WTC11 (cell line): Measurements from ENCODE around the gene PDPK1. TPM values are rescaled to one million over a fixed set of nuclear protein-coding genes. Genes with fewer than 3 reads are reported as not detected.

Experiments used
- ATAC-seq: fragments of 200-7000 bp; cut with Tn5 transposase; 2 replicates; pipeline ENCODE4 v1.10.0; 2021; ENCODE audit warnings: mild to moderate bottlenecking, moderate library complexity
- CTCF ChIA-PET: fragments of 300-600 bp; sonication (Branson Sonifier 250); formaldehyde crosslinking; loops from one replicate; lab custom pipeline; 2021; ENCODE audit warnings: antibody characterized with exemption; lab: Charles Lee
- POLR2A ChIA-PET: fragments of 350-600 bp; sonication (Branson Sonifier 250); formaldehyde crosslinking; loops from one replicate; lab custom pipeline; 2021; ENCODE audit warnings: antibody characterized with exemption; lab: Charles Lee
- DNase-seq: peaks from one replicate; pipeline ENCODE4 v3.0.0; 2021; ENCODE audit warnings: low spot score
- H3K27ac Mint-ChIP-seq: 2 replicates; pipeline ENCODE4 v1.8.0; 2021; ENCODE audit warnings: mixed read lengths
- H3K27me3 Mint-ChIP-seq: 2 replicates; pipeline ENCODE4 v1.8.0; 2021; ENCODE audit warnings: low read depth, mild to moderate bottlenecking, moderate library complexity, mixed read lengths
- H3K36me3 Mint-ChIP-seq: 2 replicates; pipeline ENCODE4 v1.8.0; 2021; ENCODE audit warnings: mixed read lengths
- H3K4me1 Mint-ChIP-seq: 2 replicates; pipeline ENCODE4 v1.8.0; 2022; ENCODE audit warnings: mixed read lengths
- H3K4me3 Mint-ChIP-seq: 2 replicates; pipeline ENCODE4 v1.8.0; 2021; ENCODE audit warnings: mild to moderate bottlenecking, moderate library complexity, mixed read lengths
- H3K9me3 Mint-ChIP-seq: 2 replicates; pipeline ENCODE4 v1.8.0; 2021; ENCODE audit warnings: mixed read lengths
- AR ChIP-seq: fragments of 250-450 bp; sonication (Bioruptor Pico); IDR thresholded peaks from 2 replicates; pipeline ENCODE4 v1.9.0; 2021; ENCODE audit warnings: mild to moderate bottlenecking
- FOXK1 ChIP-seq: sonication (generic); formaldehyde crosslinking; IDR thresholded peaks from 2 replicates; pipeline ENCODE4 v1.8.0; 2022; ENCODE audit warnings: mild to moderate bottlenecking, moderate library complexity, missing genetic modification reagents
- FOXP1 ChIP-seq: sonication (generic); formaldehyde crosslinking; IDR thresholded peaks from 2 replicates; pipeline ENCODE4 v1.8.0; 2022; ENCODE audit warnings: missing genetic modification reagents, mild to moderate bottlenecking, moderate library complexity, borderline replicate concordance
- GABPB1 ChIP-seq: sonication (generic); formaldehyde crosslinking; IDR thresholded peaks from 2 replicates; pipeline ENCODE4 v1.8.1; 2023; ENCODE audit warnings: mild to moderate bottlenecking, missing genetic modification reagents
- KAT7 ChIP-seq: sonication (generic); formaldehyde crosslinking; IDR thresholded peaks from 2 replicates; pipeline ENCODE4 v1.8.1; 2023; ENCODE audit warnings: missing genetic modification reagents, mild to moderate bottlenecking, borderline replicate concordance
- MXD4 ChIP-seq: fragments of 250-450 bp; sonication (Bioruptor Pico); IDR thresholded peaks from 2 replicates; pipeline ENCODE4 v1.8.0; 2021; ENCODE audit warnings: mild to moderate bottlenecking, moderate library complexity, borderline replicate concordance
- PRRX2 ChIP-seq: fragments of 250-450 bp; sonication (Bioruptor Pico); IDR thresholded peaks from 2 replicates; pipeline ENCODE4 v1.8.0; 2021; ENCODE audit warnings: mild to moderate bottlenecking
- RORB ChIP-seq: fragments of 250-450 bp; sonication (Bioruptor Pico); IDR thresholded peaks from 2 replicates; pipeline ENCODE4 v1.9.0; 2021; ENCODE audit warnings: mild to moderate bottlenecking
- TCF7 ChIP-seq: sonication (generic); formaldehyde crosslinking; IDR thresholded peaks from 2 replicates; pipeline ENCODE4 v1.8.0; 2022; ENCODE audit warnings: mild to moderate bottlenecking, low read depth, missing genetic modification reagents, moderate library complexity
- TEAD1 ChIP-seq: sonication (generic); formaldehyde crosslinking; IDR thresholded peaks from 2 replicates; pipeline ENCODE4 v1.8.0; 2022; ENCODE audit warnings: mild to moderate bottlenecking, missing genetic modification reagents
- TP53 ChIP-seq: sonication (generic); formaldehyde crosslinking; IDR thresholded peaks from 2 replicates; pipeline ENCODE4 v1.8.1; 2023; ENCODE audit warnings: mild to moderate bottlenecking, missing genetic modification reagents
- USF1 ChIP-seq: sonication (generic); formaldehyde crosslinking; IDR thresholded peaks from 2 replicates; pipeline ENCODE4 v1.8.0; 2022; ENCODE audit warnings: mild to moderate bottlenecking, missing genetic modification reagents
- ZNF138 ChIP-seq: sonication (generic); formaldehyde crosslinking; conservative IDR thresholded peaks from 2 replicates; pipeline ENCODE4 v1.8.1; 2022; ENCODE audit warnings: mild to moderate bottlenecking, moderate library complexity, missing genetic modification reagents
- total RNA-seq: library from RNA; stranded (reverse); gene quantifications from 3 replicates; pipeline ENCODE4 v1.2.3, GENCODE V29; 2021
- TF ChIP-seq, protein P1 (sequence below): fragments of 250-450 bp; sonication (Bioruptor Pico); IDR thresholded peaks from 2 replicates; pipeline ENCODE4 v1.9.0; 2021; ENCODE audit warnings: mild to moderate bottlenecking, borderline replicate concordance
- TF ChIP-seq, protein P2 (sequence below): fragments of 250-450 bp; sonication (Bioruptor Pico); IDR thresholded peaks from 2 replicates; pipeline ENCODE4 v1.9.0; 2021; ENCODE audit warnings: mild to moderate bottlenecking
- TF ChIP-seq, protein P3 (sequence below): sonication (generic); formaldehyde crosslinking; IDR thresholded peaks from 2 replicates; pipeline ENCODE4 v1.8.1; 2022; ENCODE audit warnings: missing genetic modification reagents, borderline replicate concordance
- TF ChIP-seq, protein P4 (sequence below): sonication (generic); formaldehyde crosslinking; IDR thresholded peaks from 2 replicates; pipeline ENCODE4 v1.8.0; 2022; ENCODE audit warnings: missing genetic modification reagents

Gene PDPK1
- total RNA-seq, 1 experiment from 2014 or later, result 31.4 TPM

- ChIA-PET CTCF (no interaction called here), POLR2A (no interaction called here)
- H3K36me3 Mint-ChIP-seq, result no peaks in the 10 kb centered on the region
These were observed 59.1 kb downstream of the PDPK1 start for GRCh38 chr16:2596747-2597559.

DNA sequence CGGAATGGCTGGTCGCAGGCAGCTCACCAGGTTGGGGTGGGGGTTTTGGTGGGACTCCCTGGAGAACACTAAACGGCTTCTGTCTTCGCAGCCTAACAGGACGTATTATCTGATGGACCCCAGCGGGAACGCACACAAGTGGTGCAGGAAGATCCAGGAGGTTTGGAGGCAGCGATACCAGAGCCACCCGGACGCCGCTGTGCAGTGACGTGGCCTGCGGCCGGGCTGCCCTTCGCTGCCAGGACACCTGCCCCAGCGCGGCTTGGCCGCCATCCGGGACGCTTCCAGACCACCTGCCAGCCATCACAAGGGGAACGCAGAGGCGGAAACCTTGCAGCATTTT lies 59.7 kb downstream of the PDPK1 start:
- Mint-ChIP-seq H3K36me3 (no peaks in the 10 kb centered on the region), H3K27me3 (no peaks in the 10 kb centered on the region), H3K4me3 (no peak overlapping the region), H3K4me1 (no peaks in the 10 kb centered on the region), H3K27ac (no peak overlapping the region), H3K9me3 (no peaks in the 10 kb centered on the region)
- CTCF ChIA-PET, result no interaction called here
- DNase-seq (no peak), ATAC-seq (no peak)
- TF ChIP-seq TEAD1 (CRISPR knock-in tag), result no peak
- no peak for TF ChIP-seq FOXK1 (CRISPR knock-in tag)
- POLR2A ChIA-PET, result no interaction called here

More at GRCh38 chr16:2596747-2597559, 59.1 kb downstream of the PDPK1 start:
- H3K4me1 Mint-ChIP-seq, result no peaks in the 10 kb centered on the region
- no peak for ATAC-seq
- DNase-seq, result no peak
- H3K27ac Mint-ChIP-seq, result no peak overlapping the region
- H3K27me3 Mint-ChIP-seq, result no peaks in the 10 kb centered on the region
- TF ChIP-seq AR (CRISPR knock-in tag) (no peak), TCF7 (CRISPR knock-in tag) (no peak), GABPB1 (CRISPR knock-in tag) (no peak), PRRX2 (CRISPR knock-in tag) (no peak), RORB (CRISPR knock-in tag) (no peak), USF1 (CRISPR knock-in tag) (no peak), TP53 (CRISPR knock-in tag) (no peak), FOXP1 (no peak)
- TF ChIP-seq, protein P1, sequence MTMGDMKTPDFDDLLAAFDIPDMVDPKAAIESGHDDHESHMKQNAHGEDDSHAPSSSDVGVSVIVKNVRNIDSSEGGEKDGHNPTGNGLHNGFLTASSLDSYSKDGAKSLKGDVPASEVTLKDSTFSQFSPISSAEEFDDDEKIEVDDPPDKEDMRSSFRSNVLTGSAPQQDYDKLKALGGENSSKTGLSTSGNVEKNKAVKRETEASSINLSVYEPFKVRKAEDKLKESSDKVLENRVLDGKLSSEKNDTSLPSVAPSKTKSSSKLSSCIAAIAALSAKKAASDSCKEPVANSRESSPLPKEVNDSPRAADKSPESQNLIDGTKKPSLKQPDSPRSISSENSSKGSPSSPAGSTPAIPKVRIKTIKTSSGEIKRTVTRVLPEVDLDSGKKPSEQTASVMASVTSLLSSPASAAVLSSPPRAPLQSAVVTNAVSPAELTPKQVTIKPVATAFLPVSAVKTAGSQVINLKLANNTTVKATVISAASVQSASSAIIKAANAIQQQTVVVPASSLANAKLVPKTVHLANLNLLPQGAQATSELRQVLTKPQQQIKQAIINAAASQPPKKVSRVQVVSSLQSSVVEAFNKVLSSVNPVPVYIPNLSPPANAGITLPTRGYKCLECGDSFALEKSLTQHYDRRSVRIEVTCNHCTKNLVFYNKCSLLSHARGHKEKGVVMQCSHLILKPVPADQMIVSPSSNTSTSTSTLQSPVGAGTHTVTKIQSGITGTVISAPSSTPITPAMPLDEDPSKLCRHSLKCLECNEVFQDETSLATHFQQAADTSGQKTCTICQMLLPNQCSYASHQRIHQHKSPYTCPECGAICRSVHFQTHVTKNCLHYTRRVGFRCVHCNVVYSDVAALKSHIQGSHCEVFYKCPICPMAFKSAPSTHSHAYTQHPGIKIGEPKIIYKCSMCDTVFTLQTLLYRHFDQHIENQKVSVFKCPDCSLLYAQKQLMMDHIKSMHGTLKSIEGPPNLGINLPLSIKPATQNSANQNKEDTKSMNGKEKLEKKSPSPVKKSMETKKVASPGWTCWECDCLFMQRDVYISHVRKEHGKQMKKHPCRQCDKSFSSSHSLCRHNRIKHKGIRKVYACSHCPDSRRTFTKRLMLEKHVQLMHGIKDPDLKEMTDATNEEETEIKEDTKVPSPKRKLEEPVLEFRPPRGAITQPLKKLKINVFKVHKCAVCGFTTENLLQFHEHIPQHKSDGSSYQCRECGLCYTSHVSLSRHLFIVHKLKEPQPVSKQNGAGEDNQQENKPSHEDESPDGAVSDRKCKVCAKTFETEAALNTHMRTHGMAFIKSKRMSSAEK (CRISPR knock-in tag), result no peak
- TF ChIP-seq, all 79 proteins: peak for 0
- H3K4me3 Mint-ChIP-seq, result no peak overlapping the region
- H3K9me3 Mint-ChIP-seq, result no peaks in the 10 kb centered on the region

DNA sequence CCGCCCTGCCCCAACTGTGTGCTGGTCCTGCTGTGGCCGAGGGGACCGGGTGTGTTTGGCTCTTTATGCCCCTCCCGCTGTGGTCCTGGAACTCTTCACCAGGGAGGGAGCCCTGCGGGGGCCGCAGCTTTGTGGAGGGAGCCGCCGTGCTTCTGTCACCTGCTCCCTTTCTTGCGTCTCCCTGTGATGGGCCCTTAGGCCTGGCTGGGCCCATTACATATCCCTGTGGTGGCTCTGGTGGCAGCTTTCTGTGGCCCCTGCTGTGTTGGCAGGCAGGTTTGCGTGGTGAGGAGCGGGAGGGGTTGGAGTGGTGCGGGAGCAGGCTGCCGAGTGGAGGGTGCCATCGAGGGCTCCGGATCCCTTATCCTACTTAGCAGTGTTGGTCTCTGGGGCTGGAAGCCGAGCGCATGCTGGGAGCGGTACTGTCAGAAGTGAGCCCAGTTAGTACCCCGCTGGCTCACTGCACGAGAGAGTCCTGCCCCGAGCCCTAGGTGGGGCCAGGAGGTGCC lies 60.4 kb downstream of the PDPK1 start:
- no peaks in the 10 kb centered on the region for H3K27me3 Mint-ChIP-seq
- no peak overlapping the region for H3K4me3 Mint-ChIP-seq
- ChIA-PET POLR2A (no interaction called here), CTCF (interaction anchor here (0.5 kb wide), 1 partner anchor 94 kb away, joined by 5 read pairs; no protein-coding TSS in a partner anchor)
- DNase-seq, result no peak
- ATAC-seq, result no peak
- H3K27ac Mint-ChIP-seq, result no peak overlapping the region
- no peaks in the 10 kb centered on the region for H3K9me3 Mint-ChIP-seq
- no peaks in the 10 kb centered on the region for H3K36me3 Mint-ChIP-seq
- H3K4me1 Mint-ChIP-seq, result no peaks in the 10 kb centered on the region
- TF ChIP-seq, protein P2, sequence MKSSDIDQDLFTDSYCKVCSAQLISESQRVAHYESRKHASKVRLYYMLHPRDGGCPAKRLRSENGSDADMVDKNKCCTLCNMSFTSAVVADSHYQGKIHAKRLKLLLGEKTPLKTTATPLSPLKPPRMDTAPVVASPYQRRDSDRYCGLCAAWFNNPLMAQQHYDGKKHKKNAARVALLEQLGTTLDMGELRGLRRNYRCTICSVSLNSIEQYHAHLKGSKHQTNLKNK, result no peak
- TF ChIP-seq MXD4 (CRISPR knock-in tag), result no peak
- TF ChIP-seq, protein P3, sequence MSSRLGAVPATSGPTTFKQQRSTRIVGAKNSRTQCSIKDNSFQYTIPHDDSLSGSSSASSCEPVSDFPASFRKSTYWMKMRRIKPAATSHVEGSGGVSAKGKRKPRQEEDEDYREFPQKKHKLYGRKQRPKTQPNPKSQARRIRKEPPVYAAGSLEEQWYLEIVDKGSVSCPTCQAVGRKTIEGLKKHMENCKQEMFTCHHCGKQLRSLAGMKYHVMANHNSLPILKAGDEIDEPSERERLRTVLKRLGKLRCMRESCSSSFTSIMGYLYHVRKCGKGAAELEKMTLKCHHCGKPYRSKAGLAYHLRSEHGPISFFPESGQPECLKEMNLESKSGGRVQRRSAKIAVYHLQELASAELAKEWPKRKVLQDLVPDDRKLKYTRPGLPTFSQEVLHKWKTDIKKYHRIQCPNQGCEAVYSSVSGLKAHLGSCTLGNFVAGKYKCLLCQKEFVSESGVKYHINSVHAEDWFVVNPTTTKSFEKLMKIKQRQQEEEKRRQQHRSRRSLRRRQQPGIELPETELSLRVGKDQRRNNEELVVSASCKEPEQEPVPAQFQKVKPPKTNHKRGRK, result no peak
- TF ChIP-seq ZNF138, result no peak
- TF ChIP-seq, protein P4, sequence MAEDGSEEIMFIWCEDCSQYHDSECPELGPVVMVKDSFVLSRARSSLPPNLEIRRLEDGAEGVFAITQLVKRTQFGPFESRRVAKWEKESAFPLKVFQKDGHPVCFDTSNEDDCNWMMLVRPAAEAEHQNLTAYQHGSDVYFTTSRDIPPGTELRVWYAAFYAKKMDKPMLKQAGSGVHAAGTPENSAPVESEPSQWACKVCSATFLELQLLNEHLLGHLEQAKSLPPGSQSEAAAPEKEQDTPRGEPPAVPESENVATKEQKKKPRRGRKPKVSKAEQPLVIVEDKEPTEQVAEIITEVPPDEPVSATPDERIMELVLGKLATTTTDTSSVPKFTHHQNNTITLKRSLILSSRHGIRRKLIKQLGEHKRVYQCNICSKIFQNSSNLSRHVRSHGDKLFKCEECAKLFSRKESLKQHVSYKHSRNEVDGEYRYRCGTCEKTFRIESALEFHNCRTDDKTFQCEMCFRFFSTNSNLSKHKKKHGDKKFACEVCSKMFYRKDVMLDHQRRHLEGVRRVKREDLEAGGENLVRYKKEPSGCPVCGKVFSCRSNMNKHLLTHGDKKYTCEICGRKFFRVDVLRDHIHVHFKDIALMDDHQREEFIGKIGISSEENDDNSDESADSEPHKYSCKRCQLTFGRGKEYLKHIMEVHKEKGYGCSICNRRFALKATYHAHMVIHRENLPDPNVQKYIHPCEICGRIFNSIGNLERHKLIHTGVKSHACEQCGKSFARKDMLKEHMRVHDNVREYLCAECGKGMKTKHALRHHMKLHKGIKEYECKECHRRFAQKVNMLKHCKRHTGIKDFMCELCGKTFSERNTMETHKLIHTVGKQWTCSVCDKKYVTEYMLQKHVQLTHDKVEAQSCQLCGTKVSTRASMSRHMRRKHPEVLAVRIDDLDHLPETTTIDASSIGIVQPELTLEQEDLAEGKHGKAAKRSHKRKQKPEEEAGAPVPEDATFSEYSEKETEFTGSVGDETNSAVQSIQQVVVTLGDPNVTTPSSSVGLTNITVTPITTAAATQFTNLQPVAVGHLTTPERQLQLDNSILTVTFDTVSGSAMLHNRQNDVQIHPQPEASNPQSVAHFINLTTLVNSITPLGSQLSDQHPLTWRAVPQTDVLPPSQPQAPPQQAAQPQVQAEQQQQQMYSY (CRISPR knock-in tag), result no peak
- TF ChIP-seq KAT7 (CRISPR knock-in tag), result no peak
